ENCODE measurements around the gene RAB27A.
A peak's percentile ranks its signal among the peaks of the same experiment; 100 is the strongest.

The RAB27A gene

DNA sequence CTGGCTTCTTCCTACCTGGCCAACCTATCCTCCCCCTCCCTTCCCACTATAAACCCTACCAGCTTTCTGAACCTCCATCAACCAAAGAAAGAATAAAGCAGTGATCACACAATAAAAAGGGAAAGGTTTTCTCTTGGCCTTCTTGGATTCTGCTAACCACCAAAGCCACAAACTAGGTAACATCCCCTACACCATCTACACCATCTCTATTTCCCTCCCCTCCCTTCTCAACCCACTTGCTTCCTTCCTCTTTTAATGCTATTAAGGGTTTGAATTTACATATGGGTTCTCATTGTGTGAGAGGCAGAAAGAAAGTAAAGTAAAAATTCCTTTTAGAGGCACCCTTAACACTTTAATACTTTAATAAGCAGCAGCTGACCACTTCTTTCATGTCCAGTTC lies 67.0 kb downstream of the RAB27A start:
- no peak for DNase-seq (ENCODE audit: low spot score)

- DNase-seq (ENCODE audit: low spot score) = peak; percentile 83
Observed at GRCh38 chr15:55221090-55222011, 68.3 kb downstream of the RAB27A start.

DNA sequence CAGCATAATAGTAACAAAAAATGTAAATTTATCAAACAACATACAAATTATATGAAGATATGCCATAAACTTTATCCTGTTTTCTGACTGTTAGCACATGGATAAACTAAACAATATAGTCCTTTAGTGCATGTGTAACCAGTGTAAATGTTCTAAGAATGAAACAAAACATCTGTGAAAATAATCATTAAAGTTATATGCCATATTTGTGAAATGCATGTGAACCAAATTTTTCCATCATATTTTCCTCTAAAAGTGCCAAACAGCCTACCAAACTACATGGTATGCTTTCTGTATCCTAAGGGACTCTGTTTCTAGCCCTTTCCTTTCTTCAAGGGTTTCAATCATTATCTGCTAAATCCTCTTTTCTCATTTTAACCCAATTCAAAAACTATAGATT lies 69.0 kb downstream of the RAB27A start:
- DNase-seq (ENCODE audit: low spot score) = no peak

DNA sequence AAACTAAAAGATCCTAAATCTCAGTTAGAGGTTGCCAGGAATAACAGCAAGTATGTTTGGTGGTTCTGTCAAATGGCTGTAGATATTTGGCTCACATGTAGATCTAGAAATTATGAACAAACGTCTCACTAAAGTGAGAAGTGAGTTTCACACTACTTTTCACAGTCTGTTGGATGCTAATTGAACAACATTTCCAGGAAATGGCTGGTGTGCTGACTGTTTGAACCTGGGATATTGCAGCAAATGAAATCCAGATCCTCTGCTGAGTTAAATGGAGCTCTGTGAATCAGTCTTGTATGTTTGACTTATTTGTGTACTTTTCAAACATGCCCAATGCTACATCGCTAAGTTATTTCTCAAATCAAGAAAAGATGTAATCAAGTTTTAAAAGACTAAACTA lies 71.6 kb downstream of the RAB27A start:
- no peak for DNase-seq (ENCODE audit: low spot score)

DNA sequence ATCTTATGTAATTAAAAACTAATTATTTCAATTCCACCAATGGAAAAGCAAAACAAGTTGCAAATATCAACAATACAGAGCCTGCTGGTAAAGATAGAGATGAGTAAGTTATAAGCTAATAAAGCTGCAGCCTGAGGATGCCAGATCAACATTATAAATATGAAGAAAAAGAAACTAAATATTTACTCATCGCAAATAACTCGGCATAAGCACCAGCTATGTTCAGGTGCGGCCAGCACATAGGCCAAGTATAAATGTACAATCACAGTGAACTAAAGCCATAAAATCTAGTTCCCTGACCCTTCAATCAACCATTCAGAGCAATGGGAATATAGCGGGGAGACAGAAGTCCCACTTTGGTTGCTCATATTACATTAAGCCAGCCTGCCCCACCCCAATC lies 85.1 kb downstream of the RAB27A start:
- DNase-seq (ENCODE audit: low spot score) = no peak

DNA sequence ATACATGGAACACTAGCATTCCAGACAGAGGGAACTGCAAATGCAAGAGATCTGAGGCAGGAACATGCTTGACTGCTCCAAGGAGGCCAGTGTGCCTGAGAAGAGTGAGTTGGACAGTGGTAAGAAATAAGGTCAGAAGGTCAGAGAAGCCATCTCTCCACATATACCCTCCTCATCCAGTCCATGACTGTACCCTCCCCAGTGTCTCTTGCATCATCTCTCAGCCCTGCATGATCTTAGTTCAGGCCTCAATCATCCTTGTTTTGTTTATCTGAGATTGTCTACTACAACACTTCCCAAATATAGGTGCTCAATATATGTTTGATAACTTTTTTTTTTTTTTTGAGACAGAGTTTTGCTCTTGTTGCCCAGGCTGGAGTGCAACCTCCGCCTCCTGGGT lies 87.4 kb downstream of the RAB27A start:
- DNase-seq (ENCODE audit: low spot score) = no peak

DNA sequence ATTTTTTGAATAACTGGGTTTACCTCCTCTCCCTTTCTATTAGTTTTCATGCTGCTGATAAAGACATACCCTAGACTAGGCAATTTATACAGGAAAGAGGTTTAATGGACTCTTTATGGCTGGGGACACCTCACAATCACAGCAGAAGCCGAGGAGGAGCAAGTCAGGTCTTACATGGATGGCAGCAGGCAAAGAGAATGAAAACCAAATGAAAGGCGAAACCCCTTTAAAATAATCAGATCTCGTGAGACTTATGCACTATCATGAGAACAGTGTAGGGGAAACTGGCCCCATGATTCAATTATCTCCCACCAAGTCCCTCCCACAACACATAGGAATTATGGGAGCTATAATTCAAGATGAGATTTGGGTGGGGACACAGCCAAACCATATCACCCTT lies 90.9 kb downstream of the RAB27A start:
- DNase-seq (ENCODE audit: low spot score) = no peak

DNA sequence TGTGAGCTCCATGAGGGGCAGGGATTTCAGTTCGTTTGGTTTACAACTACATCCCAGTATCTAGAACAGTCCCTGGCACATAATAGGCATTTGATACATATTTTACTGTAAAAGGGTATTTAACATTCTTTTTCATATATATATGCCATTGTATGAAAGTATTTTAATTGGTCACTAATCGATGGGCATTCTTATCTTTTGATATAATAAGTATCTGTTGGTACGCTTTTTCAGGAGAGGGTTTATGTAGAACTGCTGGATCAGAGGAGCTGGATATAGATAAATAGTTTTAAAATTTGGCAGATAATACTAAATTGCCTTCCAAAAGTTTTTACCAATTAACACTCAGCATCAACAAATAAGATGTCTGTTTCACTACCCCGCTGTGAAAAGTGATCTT lies 91.9 kb downstream of the RAB27A start:
- no peak for DNase-seq (ENCODE audit: low spot score)

DNA sequence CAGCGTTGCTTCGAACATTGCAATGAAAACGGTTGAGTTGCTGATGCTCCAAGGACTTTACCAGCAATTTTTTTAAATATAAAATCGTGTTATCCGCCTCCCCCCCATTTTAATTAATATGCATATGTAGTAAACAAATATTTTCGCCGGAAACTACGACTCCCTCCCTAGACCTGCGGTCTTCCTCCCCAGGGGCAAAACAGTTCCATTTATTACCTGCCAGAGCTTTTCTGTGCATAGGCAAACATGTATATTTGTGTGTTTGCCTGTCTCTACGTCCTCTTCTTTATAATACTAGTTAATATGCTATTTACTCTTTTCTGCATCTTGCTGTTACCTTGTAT lies 92.3 kb downstream of the RAB27A start:
- no peak for DNase-seq (ENCODE audit: low spot score)

DNA sequence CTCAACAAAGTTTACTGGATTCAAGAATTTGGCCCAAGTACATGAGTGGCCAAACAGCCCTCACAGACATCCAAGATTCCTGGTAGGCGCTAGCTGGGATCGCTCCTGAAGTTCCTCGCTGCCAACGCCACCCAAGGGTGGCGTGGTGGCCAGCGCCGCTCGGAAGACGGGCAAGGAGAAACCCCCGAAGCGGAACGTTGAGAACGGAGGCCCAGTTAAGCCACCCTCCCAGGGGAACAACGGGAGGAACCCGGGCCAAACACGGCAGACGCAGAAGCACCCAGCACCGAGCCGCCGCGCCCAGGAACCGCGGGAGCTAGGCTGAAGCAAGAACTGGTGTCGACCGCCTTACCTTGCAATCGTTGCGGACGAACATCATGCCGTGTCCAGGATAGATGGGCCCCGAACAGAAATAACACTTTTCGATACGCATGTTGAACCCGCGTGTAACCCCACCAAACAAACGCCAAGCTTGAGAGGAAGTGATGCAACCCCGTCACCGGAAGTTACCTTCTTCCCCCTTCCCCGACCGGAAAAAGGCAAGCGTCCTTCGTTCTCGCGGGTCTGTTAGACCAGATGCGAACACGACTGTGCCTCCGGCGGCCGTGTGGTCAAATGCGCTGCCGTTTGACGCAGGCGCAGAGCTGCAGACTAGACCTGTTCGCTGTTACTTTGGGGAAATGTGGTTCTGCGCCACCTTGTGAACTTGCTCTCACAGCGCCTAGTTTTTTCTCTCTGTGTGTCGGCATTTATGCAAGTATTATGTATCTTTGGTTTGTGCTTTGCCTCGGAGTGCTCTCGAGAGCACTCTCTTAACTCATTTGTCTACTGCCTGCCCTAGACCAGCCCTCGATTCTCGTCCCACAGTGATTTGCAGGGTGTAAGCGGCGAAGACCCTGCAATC lies 92.9 kb downstream of the RAB27A start, which contains the start of gene RSL24D1:
TSS of gene RSL24D1 (minus strand) at position 484 of the 904 bp plus-strand sequence. CDS start at position 433, 51 bp downstream.
- DNase-seq (ENCODE audit: low spot score) = peak; percentile 97

- DNase-seq (ENCODE audit: low spot score) = no peak
Observed at GRCh38 chr15:55195996-55196395, 93.6 kb downstream of the RAB27A start.

DNA sequence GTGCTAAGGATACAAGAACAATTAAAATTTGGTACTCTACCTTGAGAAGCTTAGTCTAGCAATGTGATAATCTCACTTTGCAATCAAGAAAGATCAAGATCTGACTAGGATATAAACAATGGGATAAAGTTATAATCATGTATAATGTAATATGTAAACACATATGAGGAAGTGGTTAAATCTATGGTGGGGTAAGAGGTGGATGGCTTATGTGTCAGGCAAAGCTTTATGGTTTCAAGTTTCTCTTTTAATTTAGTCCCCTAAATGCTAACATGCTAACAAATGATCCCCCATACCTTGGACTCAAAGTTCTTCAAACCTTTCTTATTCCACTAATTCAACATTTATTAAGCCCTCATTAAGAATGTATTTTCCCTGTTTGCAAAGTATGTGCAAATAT lies 95.4 kb downstream of the RAB27A start:
- no peak for DNase-seq (ENCODE audit: low spot score)

DNA sequence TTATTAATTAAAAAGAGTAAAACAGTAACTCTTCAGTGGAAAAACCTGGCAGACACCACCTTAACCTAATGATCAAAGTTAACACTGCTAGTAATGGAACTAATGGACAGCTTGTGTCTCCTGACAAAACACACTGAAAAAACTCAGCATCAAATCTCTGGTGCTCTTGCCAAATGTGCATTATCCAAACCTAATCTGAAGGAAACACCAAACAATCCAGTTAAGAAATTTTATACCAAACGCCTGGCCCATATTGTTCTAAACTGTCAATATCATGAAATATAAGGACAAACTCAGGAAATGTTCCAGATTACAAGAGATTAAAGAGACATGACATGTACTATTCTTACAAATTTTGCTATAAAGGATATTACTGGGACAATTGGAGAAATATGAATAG lies 103.3 kb downstream of the RAB27A start:
- DNase-seq (ENCODE audit: low spot score) = no peak

GRCh38 chr15:55183679-55184078 lies 105.9 kb downstream of the RAB27A start:
- DNase-seq (ENCODE audit: low spot score) = no peak

DNA sequence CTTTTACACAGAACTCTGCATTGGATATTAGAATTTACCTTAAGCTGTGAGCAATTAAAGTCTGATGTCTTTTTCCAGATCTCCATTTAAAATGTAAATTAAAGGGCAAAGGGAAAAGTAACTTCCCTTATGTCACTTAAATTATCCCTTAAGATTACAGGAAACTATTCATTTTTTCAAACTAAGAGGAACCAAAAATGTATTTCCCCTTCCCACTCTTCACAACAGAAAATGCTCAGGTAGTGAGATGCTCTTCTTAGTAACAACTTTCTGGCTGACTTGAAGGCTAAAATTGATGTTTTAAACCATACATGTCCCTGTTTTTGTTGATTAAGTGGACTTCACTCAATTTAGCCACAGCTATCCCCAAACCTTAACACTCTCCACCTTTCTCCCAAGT lies 110.5 kb downstream of the RAB27A start:
- DNase-seq (ENCODE audit: low spot score) = no peak

DNA sequence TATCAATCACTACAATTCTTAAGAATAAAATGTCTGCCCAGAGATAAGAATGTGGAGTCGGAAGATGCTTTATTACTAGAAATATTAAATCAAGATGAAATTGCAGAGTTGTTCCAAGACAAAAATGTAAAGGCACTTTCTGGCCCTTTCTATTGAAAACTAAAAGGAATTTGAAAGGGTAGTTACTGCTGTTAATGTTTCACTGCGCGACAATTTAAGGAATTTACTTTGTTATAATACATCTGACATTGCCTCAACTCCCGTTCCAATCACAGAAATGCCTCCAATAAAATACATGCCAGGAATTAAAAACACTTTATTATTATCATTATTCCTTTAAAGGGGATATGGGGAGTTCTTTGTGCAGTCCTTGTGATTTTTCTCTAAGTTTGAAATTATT lies 119.3 kb downstream of the RAB27A start:
- DNase-seq (ENCODE audit: low spot score) = no peak

DNA sequence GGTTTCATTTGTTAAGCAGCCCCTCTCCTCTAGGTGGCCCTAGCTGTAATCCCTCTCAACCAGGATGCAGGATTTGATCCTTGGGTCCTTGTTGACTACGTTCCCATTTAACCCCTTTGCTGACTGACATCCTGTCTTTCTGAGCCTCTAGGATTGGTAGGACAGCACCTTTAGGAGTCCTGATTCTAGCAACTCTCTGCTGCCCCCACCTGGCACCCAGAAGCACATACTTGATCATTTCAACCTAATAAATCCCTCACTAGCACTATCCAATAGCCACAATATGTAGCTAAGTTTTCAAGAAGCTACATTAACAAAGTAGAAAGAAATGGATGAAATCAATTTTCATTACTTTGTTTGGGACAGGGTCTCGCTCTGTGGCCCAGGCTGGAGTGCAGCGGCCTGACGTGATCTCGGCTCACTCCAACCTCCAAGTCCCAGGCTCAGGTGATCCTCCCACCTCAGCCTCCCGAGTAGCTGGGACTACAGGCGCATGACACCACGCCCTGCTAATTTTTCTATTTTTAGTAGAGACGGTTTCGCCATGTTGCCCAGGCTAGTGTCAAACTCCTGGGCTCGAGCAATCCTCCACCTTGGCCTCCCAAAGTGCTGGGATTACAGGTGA lies 121.2 kb downstream of the RAB27A start:
- peak; percentile 74 for DNase-seq (ENCODE audit: low spot score)

DNA sequence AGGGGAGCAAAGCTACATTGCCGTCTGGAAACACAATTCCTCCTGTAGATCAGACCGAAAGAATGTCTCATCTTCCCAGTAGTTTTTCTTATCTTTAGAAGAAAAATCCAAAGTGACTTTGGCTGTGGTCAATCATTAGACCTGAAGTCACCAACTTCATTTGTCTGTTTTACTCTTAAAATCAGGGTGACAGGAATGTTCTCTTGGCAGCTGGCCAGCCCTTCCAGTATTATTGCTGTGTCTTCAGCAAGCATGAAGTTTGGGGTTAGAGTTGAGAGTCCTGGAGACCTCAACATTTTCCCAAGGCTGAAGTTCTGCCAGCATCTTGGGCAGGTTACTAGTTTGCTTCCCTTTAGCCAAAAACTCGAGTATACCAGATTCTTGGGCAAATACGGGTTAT lies 125.3 kb downstream of the RAB27A start:
- DNase-seq (ENCODE audit: low spot score) = no peak
